GM12801 (cell line): ENCODE measurements around the gene LRTM2.

Source experiments
- TF ChIP-seq, protein P1 (sequence below): IDR thresholded peaks from one replicate; pipeline ENCODE4 v1.5.1; 2011; ENCODE audit warnings: control low read depth; ENCODE audit not compliant: insufficient read length; ENCODE audit errors: extremely low read depth

Gene LRTM2

DNA sequence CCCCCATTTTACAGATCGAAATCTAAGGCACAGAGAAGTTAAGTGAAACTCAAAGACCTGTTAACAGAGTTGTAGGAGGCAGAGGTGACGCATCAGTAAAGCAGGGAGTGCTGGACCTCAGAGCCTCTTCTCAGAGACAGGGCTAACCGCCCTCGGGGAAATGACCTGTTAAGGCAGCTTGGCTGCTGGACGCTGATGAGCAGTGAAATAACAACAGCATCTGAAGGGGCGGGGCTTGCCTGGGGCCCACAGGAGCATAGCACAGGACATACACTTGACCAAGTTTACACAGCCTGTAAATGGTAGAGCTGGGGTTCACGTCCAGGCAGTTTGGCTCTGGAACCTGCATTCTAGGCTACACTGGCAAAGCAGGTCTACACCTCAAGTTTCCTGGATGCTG is 39.3 kb downstream of the LRTM2 start:
- TF ChIP-seq, protein P1, sequence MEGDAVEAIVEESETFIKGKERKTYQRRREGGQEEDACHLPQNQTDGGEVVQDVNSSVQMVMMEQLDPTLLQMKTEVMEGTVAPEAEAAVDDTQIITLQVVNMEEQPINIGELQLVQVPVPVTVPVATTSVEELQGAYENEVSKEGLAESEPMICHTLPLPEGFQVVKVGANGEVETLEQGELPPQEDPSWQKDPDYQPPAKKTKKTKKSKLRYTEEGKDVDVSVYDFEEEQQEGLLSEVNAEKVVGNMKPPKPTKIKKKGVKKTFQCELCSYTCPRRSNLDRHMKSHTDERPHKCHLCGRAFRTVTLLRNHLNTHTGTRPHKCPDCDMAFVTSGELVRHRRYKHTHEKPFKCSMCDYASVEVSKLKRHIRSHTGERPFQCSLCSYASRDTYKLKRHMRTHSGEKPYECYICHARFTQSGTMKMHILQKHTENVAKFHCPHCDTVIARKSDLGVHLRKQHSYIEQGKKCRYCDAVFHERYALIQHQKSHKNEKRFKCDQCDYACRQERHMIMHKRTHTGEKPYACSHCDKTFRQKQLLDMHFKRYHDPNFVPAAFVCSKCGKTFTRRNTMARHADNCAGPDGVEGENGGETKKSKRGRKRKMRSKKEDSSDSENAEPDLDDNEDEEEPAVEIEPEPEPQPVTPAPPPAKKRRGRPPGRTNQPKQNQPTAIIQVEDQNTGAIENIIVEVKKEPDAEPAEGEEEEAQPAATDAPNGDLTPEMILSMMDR = no peak

DNA sequence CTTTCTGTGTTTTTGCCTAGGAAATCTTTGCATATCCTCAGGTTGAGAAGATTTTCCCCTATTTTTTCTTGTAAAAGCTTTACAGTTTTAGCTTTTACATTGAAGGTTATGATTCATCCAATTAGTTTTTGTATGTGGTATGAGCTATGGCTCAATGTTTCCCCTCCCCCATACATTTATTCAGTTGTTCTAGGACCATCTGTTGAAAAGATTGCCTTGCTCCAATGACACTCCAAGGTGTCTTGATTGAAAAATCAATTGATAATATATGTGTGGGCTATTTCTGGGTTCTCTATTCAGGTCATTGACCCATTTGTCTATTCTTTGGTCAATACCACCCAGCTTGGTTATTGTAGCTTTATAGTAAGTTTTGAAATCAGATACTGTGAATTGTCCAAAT is 42.6 kb downstream of the LRTM2 start:
- TF ChIP-seq, protein P1 = no peak

DNA sequence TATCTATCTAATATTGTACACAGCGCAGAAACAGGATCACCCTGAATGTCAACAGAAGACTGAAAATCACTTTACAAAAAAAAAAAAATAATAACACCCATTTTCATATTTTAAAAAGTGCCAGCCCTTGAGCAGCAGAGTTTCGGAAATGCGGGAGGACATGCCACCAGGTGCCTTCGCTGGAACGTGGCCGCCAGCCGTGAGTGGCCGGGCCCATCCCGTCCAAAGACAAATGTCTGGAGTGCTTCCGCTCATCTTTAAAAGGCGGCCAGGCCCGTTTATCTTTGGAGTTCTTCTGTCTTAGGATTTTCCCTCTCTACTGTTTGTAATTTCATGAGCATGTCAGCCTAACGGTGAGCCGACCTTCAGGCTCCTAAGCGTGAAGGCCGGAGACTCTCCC is 43.5 kb downstream of the LRTM2 start:
- TF ChIP-seq, protein P1 = no peak

DNA sequence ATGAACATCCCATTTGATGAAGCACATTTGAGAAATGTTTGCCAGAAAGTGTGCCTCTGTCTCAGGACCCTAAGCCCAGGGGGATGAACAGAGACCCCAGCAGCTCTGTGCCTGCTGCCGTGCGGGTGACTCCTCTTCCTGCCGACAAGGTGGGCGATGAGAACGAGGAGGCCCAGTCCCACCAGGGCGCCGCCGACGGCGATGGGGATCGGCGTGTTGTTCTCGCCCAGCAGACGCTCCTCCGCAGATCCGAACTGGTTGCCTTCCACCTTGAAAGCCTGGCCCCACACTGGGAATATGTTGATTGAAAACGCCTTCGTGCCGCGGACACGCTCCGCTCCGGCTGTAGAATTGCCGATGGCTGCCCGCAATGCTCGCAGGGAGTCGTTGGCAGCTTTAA is 44.1 kb downstream of the LRTM2 start:
- TF ChIP-seq, protein P1 = no peak

DNA sequence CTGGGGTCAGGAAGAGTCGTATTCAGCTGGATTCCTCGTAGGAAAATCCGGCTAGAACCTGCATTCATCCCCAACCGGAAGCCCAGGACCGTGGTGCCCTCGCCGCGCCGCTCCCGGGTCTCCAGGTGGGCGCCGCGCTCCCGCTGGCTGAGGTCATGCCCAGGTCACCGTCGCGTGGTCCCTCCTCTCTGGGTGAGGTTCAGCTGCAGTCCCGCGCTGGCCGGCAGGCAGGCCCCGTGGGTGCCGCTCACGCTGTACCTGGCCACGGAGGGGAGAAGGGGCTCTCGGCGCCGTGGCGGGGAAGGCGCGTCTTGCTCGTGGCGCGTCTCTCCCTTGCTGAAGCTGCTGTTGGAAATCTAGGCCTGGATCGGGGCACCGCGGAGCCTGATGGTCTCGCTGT is 44.5 kb downstream of the LRTM2 start:
- TF ChIP-seq, protein P1 = no peak

DNA sequence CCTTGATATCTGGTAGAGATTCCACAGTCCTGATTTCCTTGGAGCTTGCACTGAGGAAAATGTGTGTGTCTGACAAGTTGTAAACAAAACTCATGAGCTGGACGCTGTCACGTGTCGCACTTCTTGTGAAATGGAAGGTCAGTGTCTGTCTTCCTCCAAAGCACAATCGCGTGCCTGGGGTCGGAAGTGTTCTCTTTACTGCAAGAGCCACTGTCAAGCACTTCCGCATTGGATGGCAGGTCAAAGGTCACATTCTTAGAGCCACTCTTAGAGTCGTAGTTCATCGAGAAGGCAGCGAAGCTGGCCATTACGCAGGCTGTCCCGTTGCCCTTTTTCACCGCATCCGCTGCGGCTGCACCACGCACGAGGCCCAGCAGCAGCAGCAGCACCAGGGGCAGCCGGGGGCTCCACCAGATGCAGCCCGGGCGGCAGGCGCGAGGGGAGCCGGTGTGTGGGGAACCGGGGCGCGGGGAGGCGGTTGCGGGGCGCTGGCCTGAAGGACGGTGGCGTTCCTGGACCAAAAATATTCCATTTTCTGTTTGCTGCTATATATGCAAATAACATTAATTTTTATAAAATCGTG is 45.0 kb downstream of the LRTM2 start:
- TF ChIP-seq, protein P1 = no peak

DNA sequence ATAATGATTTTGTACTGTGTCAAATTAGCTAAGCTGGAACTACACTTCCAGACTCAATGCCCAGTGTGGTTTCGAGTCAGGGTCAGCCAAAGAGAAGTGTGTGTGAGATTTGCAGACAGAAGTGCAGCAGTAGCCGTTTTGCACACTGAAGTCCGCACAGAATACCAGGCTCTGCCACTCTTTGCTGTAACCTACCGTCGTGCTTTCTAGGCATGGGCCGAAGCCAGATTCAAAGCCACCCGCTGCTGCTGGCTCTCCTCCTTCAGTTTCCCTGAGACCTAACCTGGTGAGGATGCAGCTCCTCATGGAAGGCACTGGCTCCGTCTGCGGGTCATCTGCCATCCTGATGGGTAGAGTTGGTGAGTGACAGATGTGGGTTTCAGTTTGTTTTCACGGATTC is 48.8 kb downstream of the LRTM2 start:
- TF ChIP-seq, protein P1 = no peak
